ENCODE results near the gene CLIP1. TPM values are rescaled to one million over a fixed set of nuclear protein-coding genes. Genes with fewer than 3 reads are reported as not detected.
"Not testable (repeated sequence)": the region's sequence is repeated elsewhere in the genome, so short reads cannot be mapped to it uniquely, and the experiment has no call there.

Gene CLIP1
- total RNA-seq, 3 donors from 2014 or later (not counting 1 experiment from before 2014, with no cell fraction given): 67.1 to 88.5 (median 69.1) TPM

DNA sequence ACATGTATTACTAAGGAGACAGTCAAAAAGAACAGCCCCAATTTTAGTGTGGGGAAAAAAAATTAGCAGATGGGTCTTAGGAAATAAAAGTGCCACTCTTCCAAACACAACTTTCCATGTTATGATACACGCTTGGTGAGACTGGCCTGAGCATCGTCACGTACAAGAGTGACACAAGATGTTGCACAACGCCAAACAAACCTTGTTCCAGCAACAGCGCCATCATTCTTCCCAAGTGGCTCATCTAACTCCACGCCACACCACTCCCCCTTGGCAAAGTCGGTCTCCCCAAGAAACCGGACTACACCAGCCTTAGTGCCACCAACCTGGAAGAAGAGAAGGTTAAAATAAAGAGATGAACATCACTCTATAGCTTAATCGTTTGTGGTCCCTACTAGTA is 58.7 kb downstream of the CLIP1 start:
- ATAC-seq (no peak), DNase-seq (no peak)
- intact Hi-C loops (cut with micrococcal nuclease): no loop called here
- no peaks in the 10 kb centered on the region for H3K36me3 Mint-ChIP-seq
- H3K27ac ChIP-seq (ENCODE audit: low read length): no peak overlapping the region
- H3K4me3 Mint-ChIP-seq: no peak overlapping the region
- peaks cover 21% of the 10 kb centered on the region for H3K36me3 ChIP-seq (ENCODE audit: control insufficient read depth, insufficient read depth, low read length)
- H3K4me3 ChIP-seq (ENCODE audit: low read length): no peak overlapping the region
- H3K27ac Mint-ChIP-seq: no peak overlapping the region
- H3K4me1 Mint-ChIP-seq: no peaks in the 10 kb centered on the region
- WGBS (ENCODE audit: insufficient coverage): 98% methylated on average over 7 of the region's 9 CpGs
- no peaks in the 10 kb centered on the region for H3K27me3 ChIP-seq (ENCODE audit: control insufficient read depth, insufficient read depth, low read length)
- no peaks in the 10 kb centered on the region for H3K27me3 Mint-ChIP-seq (ENCODE audit: low read depth in 2 of 2)
- TF ChIP-seq, protein P1, sequence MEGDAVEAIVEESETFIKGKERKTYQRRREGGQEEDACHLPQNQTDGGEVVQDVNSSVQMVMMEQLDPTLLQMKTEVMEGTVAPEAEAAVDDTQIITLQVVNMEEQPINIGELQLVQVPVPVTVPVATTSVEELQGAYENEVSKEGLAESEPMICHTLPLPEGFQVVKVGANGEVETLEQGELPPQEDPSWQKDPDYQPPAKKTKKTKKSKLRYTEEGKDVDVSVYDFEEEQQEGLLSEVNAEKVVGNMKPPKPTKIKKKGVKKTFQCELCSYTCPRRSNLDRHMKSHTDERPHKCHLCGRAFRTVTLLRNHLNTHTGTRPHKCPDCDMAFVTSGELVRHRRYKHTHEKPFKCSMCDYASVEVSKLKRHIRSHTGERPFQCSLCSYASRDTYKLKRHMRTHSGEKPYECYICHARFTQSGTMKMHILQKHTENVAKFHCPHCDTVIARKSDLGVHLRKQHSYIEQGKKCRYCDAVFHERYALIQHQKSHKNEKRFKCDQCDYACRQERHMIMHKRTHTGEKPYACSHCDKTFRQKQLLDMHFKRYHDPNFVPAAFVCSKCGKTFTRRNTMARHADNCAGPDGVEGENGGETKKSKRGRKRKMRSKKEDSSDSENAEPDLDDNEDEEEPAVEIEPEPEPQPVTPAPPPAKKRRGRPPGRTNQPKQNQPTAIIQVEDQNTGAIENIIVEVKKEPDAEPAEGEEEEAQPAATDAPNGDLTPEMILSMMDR (IDR thresholded peaks at IDR 0.05): no peak
- no peaks in the 10 kb centered on the region for H3K9me3 Mint-ChIP-seq
- H3K9me3 ChIP-seq (ENCODE audit: control insufficient read depth, insufficient read depth, low read length): no peaks in the 10 kb centered on the region
- H3K4me1 ChIP-seq (ENCODE audit: control insufficient read depth, insufficient read depth, low read length): no peaks in the 10 kb centered on the region

DNA sequence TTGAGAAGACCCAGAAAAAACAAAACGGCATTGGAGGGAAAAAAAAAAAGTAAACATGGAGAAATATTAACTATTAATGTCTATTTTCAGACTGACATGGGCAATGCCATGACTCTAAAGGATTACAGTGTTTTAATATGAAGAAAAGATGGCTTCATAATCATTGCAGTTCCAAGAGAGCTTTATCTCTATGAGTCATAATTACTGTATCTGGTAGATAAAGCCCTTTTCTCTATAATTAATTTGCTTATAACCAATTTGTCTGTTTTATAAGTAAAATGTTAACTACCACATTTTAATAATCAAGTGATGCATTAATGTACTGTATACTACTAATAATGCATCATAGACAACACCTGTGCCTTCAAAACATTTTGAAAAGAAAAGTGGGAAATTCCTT is 59.7 kb downstream of the CLIP1 start:
- Mint-ChIP-seq H3K4me1 (no peaks in the 10 kb centered on the region), H3K36me3 (no peaks in the 10 kb centered on the region), H3K27ac (no peak overlapping the region), H3K9me3 (no peaks in the 10 kb centered on the region), H3K4me3 (no peak overlapping the region), H3K27me3 (ENCODE audit: low read depth in 2 of 2) (no peaks in the 10 kb centered on the region)
- no peaks in the 10 kb centered on the region for H3K9me3 ChIP-seq (ENCODE audit: control insufficient read depth, insufficient read depth, low read length)
- peaks cover 21% of the 10 kb centered on the region for H3K36me3 ChIP-seq (ENCODE audit: control insufficient read depth, insufficient read depth, low read length)
- TF ChIP-seq, protein P1 (IDR thresholded peaks at IDR 0.05): no peak
- no peaks in the 10 kb centered on the region for H3K27me3 ChIP-seq (ENCODE audit: control insufficient read depth, insufficient read depth, low read length)
- no peak for DNase-seq
- intact Hi-C loops (cut with micrococcal nuclease): no loop called here
- ATAC-seq: no peak
- no peak overlapping the region for H3K27ac ChIP-seq (ENCODE audit: low read length)
- no peak overlapping the region for H3K4me3 ChIP-seq (ENCODE audit: low read length)
- H3K4me1 ChIP-seq (ENCODE audit: control insufficient read depth, insufficient read depth, low read length): no peaks in the 10 kb centered on the region
- no CpG with 5 or more reads among the region's 1 CpG for WGBS (ENCODE audit: insufficient coverage)

DNA sequence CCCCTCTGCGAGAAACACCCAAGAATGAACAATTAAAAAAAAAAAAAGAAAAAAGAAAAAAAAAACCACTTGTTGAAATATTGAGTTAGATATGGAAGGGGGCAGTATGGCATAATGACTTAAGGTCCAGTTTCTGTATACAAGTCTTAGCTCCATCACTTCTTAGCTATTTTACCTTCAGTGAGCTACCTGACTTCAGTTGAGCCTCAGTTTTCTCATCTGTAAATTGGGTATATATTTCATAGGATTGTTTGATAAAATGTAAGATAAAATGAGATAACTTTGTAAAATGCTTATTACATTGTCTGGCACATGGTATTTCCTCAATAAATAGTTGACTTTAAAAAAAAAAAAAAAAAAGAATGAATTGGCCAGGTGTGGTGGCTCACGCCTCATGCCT is 64.1 kb downstream of the CLIP1 start:
- H3K36me3 ChIP-seq (ENCODE audit: control insufficient read depth, insufficient read depth, low read length): peaks cover 39% of the 10 kb centered on the region
- not testable (repeated sequence) for H3K4me3 ChIP-seq (ENCODE audit: low read length); H3K27me3 Mint-ChIP-seq (ENCODE audit: low read depth in 2 of 2); DNase-seq; H3K36me3 Mint-ChIP-seq; ATAC-seq; H3K9me3 ChIP-seq (ENCODE audit: control insufficient read depth, insufficient read depth, low read length); H3K27ac Mint-ChIP-seq; H3K9me3 Mint-ChIP-seq; H3K27ac ChIP-seq (ENCODE audit: low read length); H3K27me3 ChIP-seq (ENCODE audit: control insufficient read depth, insufficient read depth, low read length); H3K4me3 Mint-ChIP-seq; H3K4me1 ChIP-seq (ENCODE audit: control insufficient read depth, insufficient read depth, low read length); H3K4me1 Mint-ChIP-seq
- WGBS (ENCODE audit: insufficient coverage): 100% methylated on average over 1 of the region's 2 CpGs
- intact Hi-C loops (cut with micrococcal nuclease): loop anchor here (5.0 kb wide), 1 partner anchor 226 kb away; no protein-coding TSS in a partner anchor

DNA sequence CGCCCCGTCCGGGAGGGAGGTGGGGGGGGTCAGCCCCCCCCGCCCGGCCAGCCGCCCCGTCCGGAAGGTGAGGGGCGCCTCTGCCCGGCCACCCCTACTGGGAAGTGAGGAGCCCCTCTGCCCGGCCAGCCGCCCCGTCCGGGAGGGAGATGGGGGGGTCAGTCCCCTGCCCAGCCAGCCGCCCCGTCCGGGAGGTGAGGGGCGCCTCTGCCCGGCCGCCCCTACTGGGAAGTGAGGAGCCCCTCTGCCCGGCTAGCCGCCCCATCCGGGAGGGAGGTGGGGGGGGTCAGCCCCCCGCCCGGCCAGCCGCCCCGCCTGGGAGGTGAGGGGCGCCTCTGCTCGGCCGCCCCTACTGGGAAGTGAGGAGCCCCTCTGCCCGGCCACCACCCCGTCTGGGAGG is 64.9 kb downstream of the CLIP1 start:
- WGBS (ENCODE audit: insufficient coverage): 97% methylated on average over 16 of the region's 32 CpGs
- intact Hi-C loops (cut with micrococcal nuclease): loop anchor here (5.0 kb wide), 1 partner anchor 225 kb away; no protein-coding TSS in a partner anchor
- H3K27ac Mint-ChIP-seq; ATAC-seq; H3K4me1 ChIP-seq (ENCODE audit: control insufficient read depth, insufficient read depth, low read length); H3K9me3 Mint-ChIP-seq; H3K27me3 ChIP-seq (ENCODE audit: control insufficient read depth, insufficient read depth, low read length); H3K9me3 ChIP-seq (ENCODE audit: control insufficient read depth, insufficient read depth, low read length); H3K4me3 ChIP-seq (ENCODE audit: low read length); H3K4me3 Mint-ChIP-seq; DNase-seq; H3K36me3 Mint-ChIP-seq; H3K27ac ChIP-seq (ENCODE audit: low read length); H3K27me3 Mint-ChIP-seq (ENCODE audit: low read depth in 2 of 2): not testable (repeated sequence)
- H3K36me3 ChIP-seq (ENCODE audit: control insufficient read depth, insufficient read depth, low read length): peaks cover 44% of the 10 kb centered on the region
- H3K4me1 Mint-ChIP-seq: peaks cover 10 to 11% of the 10 kb centered on the region in 2 donors

DNA sequence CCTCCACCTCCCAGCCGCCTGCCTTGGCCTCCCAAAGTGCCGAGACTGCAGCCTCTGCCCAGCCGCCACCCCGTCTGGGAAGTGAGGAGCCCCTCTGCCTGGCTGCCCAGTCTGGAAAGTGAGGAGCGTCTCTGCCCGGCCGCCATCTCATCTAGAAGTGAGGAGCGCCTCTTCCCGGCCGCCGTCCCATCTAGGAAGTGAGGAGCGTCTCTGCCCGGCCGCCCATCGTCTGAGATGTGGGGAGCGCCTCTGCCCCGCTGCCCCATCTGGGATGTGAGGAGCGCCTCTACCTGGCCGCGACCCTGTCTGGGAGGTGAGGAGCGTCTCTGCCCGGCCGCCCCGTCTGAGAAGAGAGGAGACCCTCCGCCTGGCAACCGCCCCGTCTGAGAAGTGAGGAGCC is 65.5 kb downstream of the CLIP1 start:
- H3K4me3 Mint-ChIP-seq; H3K27ac ChIP-seq (ENCODE audit: low read length); H3K27ac Mint-ChIP-seq; DNase-seq; H3K9me3 Mint-ChIP-seq; H3K4me1 ChIP-seq (ENCODE audit: control insufficient read depth, insufficient read depth, low read length); H3K4me3 ChIP-seq (ENCODE audit: low read length); H3K27me3 Mint-ChIP-seq (ENCODE audit: low read depth in 2 of 2); H3K36me3 Mint-ChIP-seq; H3K9me3 ChIP-seq (ENCODE audit: control insufficient read depth, insufficient read depth, low read length); H3K27me3 ChIP-seq (ENCODE audit: control insufficient read depth, insufficient read depth, low read length); ATAC-seq: not testable (repeated sequence)
- H3K4me1 Mint-ChIP-seq: peaks cover 15 to 16% of the 10 kb centered on the region in 2 donors
- over 99% methylated on average over 13 of the region's 27 CpGs for WGBS (ENCODE audit: insufficient coverage)
- H3K36me3 ChIP-seq (ENCODE audit: control insufficient read depth, insufficient read depth, low read length): peaks cover 44% of the 10 kb centered on the region
- intact Hi-C loops (cut with micrococcal nuclease): loop anchor here (5.0 kb wide), 1 partner anchor 225 kb away; no protein-coding TSS in a partner anchor
